ENCODE results near the gene GLG1. TPM values are rescaled to one million over a fixed set of nuclear protein-coding genes. Genes with fewer than 3 reads are reported as not detected.

The GLG1 gene
- total RNA-seq, 1 experiment from 2014 or later: 135 TPM

- H2BK20ac ChIP-seq (ENCODE audit: low read depth, low read length, poor library complexity, severe bottlenecking): no peak overlapping the region
- no peak overlapping the region for H3K18ac ChIP-seq (ENCODE audit: insufficient read length, low read depth, low read length)
- H3K23me2 ChIP-seq (ENCODE audit: insufficient read length, low read depth, low read length, poor library complexity, severe bottlenecking): no peaks in the 10 kb centered on the region
- no peak overlapping the region for H3K4me2 ChIP-seq (ENCODE audit: insufficient read depth, insufficient read length, low read length)
- H3K56ac ChIP-seq (ENCODE audit: insufficient read length, low read depth, low read length): no peak overlapping the region
- no peaks in the 10 kb centered on the region for H3K4me1 ChIP-seq (ENCODE audit: insufficient read depth, low read length)
- H2AFZ ChIP-seq (ENCODE audit: low read length): no peak overlapping the region
- H2AK5ac ChIP-seq (ENCODE audit: insufficient read length, low read length): no peak overlapping the region
- no peaks in the 10 kb centered on the region for H3K9me3 Mint-ChIP-seq
- H3K9ac ChIP-seq (ENCODE audit: extremely low read depth, insufficient read length, low read length): no peak overlapping the region
- no peak for DNase-seq
- no peak overlapping the region for H4K91ac ChIP-seq (ENCODE audit: insufficient read length, low read depth, low read length)
- H2BK120ac ChIP-seq (ENCODE audit: low read depth, low read length, poor library complexity, severe bottlenecking): no peak overlapping the region
- no CpG with 5 or more reads among the region's 8 CpGs for WGBS (ENCODE audit: extremely low coverage, insufficient read length, low lambda C conversion rate)
- no peak overlapping the region for H2BK15ac ChIP-seq (ENCODE audit: low read depth, low read length)
- no peak overlapping the region for H3K23ac ChIP-seq (ENCODE audit: insufficient read length, low read depth, low read length)
- H4K5ac ChIP-seq (ENCODE audit: insufficient read length, low read depth, low read length): no peak overlapping the region
- H3K27ac Mint-ChIP-seq: no peak overlapping the region
- H2BK12ac ChIP-seq (ENCODE audit: insufficient read length, low read depth, low read length): no peak overlapping the region
- no peaks in the 10 kb centered on the region for H3K27me3 ChIP-seq (ENCODE audit: insufficient read depth, low read length)
- H3K27me3 Mint-ChIP-seq (ENCODE audit: low read depth): no peaks in the 10 kb centered on the region
- no peak overlapping the region for H4K8ac ChIP-seq (replicated peaks; ENCODE audit: insufficient read length, low read depth, low read length)
- no peaks in the 10 kb centered on the region for H4K20me1 ChIP-seq (ENCODE audit: control insufficient read depth, insufficient read depth, insufficient read length)
- no peak overlapping the region for H3K4ac ChIP-seq (ENCODE audit: low read depth, low read length)
- H3K9me3 ChIP-seq (ENCODE audit: control insufficient read depth, low read depth, low read length): no peaks in the 10 kb centered on the region
- H3K79me2 ChIP-seq (ENCODE audit: insufficient read depth, low read length): no peaks in the 10 kb centered on the region
- no peaks in the 10 kb centered on the region for H3K79me1 ChIP-seq (ENCODE audit: insufficient read depth, low read depth, low read length, poor library complexity, severe bottlenecking)
- no peaks in the 10 kb centered on the region for H3K4me1 Mint-ChIP-seq
- H3K27ac ChIP-seq (ENCODE audit: insufficient read length, low read depth, low read length): no peak overlapping the region
- H3T11ph ChIP-seq (ENCODE audit: low read length): no peak overlapping the region
- H3K4me3 Mint-ChIP-seq: no peak overlapping the region
- peaks cover 25 to 90% (median 68%) of the 10 kb centered on the region in 3 experiments; a peak in 6 of 7 replicates for H3K36me3 Mint-ChIP-seq (ENCODE audit: insufficient read depth in 1 of 3, low read depth in 3 of 3)
- H2BK5ac ChIP-seq (ENCODE audit: insufficient read length, low read length): no peak overlapping the region
- no peak for TF ChIP-seq CTCF (conservative IDR thresholded peaks at IDR 0.05)
- H3K14ac ChIP-seq (ENCODE audit: insufficient read depth, low read length): no peak overlapping the region
Measured at GRCh38 chr16:74641969-74642368, 35.1 kb upstream of the GLG1 start.

All from H9 (cell line).